ENCODE measurements around the gene C10orf95. TPM values are rescaled to one million over a fixed set of nuclear protein-coding genes. Genes with fewer than 3 reads are reported as not detected.
A peak's percentile ranks its signal among the peaks of the same experiment; 100 is the strongest.

The C10orf95 gene
- total RNA-seq, 6 donors from 2014 or later, result 5.9 to 27.5 (median 15.1) TPM

DNA sequence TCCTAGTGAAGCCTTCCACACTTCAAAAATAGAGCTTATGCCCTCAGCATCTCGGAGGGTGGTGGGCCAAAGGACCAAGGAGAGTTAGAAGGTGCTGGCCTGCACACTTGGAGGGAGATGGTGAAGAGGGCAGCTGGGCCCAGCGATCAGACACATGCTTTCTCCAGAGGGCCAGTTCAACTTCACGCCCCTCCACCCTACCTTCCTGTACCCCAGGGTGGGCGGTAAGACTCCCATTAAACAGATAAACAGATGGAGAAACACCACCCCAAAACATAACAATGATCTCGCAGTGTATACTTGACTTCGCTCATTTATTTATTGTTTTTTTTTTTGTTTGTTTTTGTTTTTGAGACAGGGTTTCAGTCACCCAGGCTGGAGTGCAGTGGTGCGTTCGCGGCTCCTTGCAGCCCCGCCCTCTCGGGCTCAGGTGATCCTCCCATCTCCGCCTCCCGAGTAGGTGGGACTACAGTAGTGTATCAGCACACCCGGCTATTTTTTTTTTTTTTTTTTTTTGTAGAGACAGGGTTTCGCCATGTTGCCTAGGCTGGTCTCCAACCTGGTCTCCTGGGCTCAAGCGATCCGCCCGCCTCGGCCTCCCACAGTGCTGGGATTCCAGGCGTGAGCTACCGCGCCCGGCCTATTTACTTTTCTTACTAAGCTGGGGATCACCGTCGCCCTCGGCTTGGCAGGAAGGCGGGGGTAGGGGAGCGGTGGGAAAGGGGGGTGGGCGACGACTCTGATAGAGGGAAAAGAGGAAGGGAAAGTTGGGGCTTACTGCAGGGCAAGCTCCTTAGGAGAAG is 1.8 kb downstream of the C10orf95 start:
- no peaks in the 10 kb centered on the region for H3K36me3 ChIP-seq
- peak overlapping the region; percentile 76 to 97 (median 94) for H3K4me3 ChIP-seq
- no peaks in the 10 kb centered on the region for H3K9me3 ChIP-seq
- peak overlapping the region; percentile 87 to 95 (median 90) for H3K27ac ChIP-seq
- TF ChIP-seq, protein P1, sequence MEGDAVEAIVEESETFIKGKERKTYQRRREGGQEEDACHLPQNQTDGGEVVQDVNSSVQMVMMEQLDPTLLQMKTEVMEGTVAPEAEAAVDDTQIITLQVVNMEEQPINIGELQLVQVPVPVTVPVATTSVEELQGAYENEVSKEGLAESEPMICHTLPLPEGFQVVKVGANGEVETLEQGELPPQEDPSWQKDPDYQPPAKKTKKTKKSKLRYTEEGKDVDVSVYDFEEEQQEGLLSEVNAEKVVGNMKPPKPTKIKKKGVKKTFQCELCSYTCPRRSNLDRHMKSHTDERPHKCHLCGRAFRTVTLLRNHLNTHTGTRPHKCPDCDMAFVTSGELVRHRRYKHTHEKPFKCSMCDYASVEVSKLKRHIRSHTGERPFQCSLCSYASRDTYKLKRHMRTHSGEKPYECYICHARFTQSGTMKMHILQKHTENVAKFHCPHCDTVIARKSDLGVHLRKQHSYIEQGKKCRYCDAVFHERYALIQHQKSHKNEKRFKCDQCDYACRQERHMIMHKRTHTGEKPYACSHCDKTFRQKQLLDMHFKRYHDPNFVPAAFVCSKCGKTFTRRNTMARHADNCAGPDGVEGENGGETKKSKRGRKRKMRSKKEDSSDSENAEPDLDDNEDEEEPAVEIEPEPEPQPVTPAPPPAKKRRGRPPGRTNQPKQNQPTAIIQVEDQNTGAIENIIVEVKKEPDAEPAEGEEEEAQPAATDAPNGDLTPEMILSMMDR (IDR thresholded peaks at IDR 0.05), result no peak
- TF ChIP-seq EP300 (IDR thresholded peaks at IDR 0.05), result no peak
- TF ChIP-seq POLR2AphosphoS5 (IDR thresholded peaks at IDR 0.05), result no peak
- no peak for TF ChIP-seq POLR2A (IDR thresholded peaks at IDR 0.05)
- ATAC-seq (ENCODE audit: low FRiP score in 2 of 2) (peak; percentile 64 to 86), DNase-seq (peak; percentile 86 to 92)
- peaks cover 18 to 50% (median 31%) of the 10 kb centered on the region in 4 donors for H3K4me1 ChIP-seq
- 8% methylated on average over 30 of the region's 30 CpGs for WGBS, 2 donors
- H3K27me3 ChIP-seq, result no peaks in the 10 kb centered on the region

DNA sequence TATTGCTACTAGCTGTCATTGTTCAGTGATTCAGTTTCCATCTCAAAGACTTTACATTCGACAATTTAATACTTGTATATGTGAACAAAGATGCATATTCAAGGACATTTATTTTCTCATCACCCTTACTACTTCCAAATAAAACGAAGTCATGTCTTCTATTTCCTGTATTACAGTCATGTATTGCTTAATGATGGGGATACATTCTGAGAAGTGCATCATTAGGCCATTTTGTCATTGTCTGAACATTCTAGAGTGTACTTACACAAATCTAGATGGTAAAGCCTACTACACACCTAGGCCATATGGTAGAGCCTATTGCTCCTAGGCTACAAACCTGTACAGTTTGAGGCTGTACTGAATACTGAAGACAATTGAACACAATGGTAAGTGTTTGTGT is 6.5 kb downstream of the C10orf95 start:
- WGBS, 2 donors, result 69 to 71% methylated on average over 2 of the region's 2 CpGs

DNA sequence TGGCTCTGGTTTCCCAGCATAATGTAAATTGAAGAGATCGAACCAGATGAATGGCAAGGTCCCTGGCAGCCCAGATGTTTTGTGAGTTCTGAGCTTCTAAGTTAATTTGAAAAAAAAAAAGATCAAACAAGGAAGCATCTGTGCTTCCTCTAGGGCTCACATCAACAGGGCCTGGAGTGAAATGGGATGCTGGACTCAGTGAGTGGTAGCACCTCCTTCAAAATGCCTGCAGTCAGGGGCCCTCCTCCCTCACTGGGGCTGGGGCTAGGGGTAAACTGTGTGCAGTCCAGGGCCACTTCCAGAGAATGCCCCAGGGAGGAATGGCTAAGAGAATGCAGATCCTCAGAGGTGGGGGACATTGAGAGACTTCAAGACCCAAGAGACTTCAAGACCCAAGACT is 13.0 kb downstream of the C10orf95 start:
- TF ChIP-seq EP300 (IDR thresholded peaks at IDR 0.05) (no peak), POLR2A (IDR thresholded peaks at IDR 0.05) (no peak), POLR2AphosphoS5 (IDR thresholded peaks at IDR 0.05) (no peak)
- TF ChIP-seq, protein P1 (IDR thresholded peaks at IDR 0.05), result no peak
- no peak for ATAC-seq (ENCODE audit: low FRiP score in 2 of 2)
- H3K36me3 ChIP-seq, result no peaks in the 10 kb centered on the region
- peaks cover 10 to 31% (median 29%) of the 10 kb centered on the region in 4 donors for H3K4me1 ChIP-seq
- WGBS, 2 donors, result 40 to 69% methylated on average over 1 of the region's 1 CpG
- peak overlapping the region in 1 of 4 donors; percentile 23 for H3K27ac ChIP-seq
- peak overlapping the region in 1 of 4 donors; percentile 11 for H3K4me3 ChIP-seq
- H3K9me3 ChIP-seq, result no peaks in the 10 kb centered on the region
- DNase-seq, result no peak
- no peaks in the 10 kb centered on the region for H3K27me3 ChIP-seq

More for the DNA sequence above, 6.5 kb downstream of the C10orf95 start:
- DNase-seq (no peak), ATAC-seq (ENCODE audit: low FRiP score in 2 of 2) (no peak)
- peaks cover 4 to 9% (median 5%) of the 10 kb centered on the region in 4 donors for H3K4me1 ChIP-seq
- no peaks in the 10 kb centered on the region for H3K36me3 ChIP-seq
- no peak overlapping the region for H3K4me3 ChIP-seq
- no peak overlapping the region for H3K27ac ChIP-seq
- TF ChIP-seq POLR2AphosphoS5 (IDR thresholded peaks at IDR 0.05) (no peak), EP300 (IDR thresholded peaks at IDR 0.05) (no peak)
- H3K9me3 ChIP-seq, result no peaks in the 10 kb centered on the region
- no peaks in the 10 kb centered on the region for H3K27me3 ChIP-seq

DNA sequence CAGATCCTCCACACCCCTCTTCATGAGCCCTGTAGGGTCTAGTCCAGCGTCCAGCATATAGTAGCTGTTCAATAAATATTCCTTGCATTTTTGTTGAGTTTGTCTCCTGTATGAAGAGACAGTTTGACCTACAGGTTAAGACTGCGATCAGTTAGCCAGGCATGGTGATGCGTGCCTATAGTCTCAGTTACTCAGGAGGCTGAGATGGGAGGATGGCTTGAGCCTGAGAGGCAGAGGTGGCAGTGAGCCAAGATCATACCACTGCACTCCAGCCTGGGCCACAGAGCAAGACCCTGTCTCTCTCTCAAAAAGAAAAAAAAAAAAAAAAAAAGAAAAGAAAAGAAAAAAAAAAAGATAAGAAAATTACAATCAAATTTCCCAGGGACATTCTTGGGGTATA is 13.8 kb downstream of the C10orf95 start:
- Histone ChIP-seq H3K9me3 (no peaks in the 10 kb centered on the region), H3K4me3 (peak overlapping the region in 1 of 4 donors; percentile 51), H3K27me3 (no peaks in the 10 kb centered on the region), H3K27ac (no peak overlapping the region), H3K36me3 (no peaks in the 10 kb centered on the region), H3K4me1 (peaks cover 13 to 38% (median 35%) of the 10 kb centered on the region in 4 donors)
- WGBS, 2 donors, result 94 to 100% methylated on average over 3 of the region's 3 CpGs
- DNase-seq (no peak), ATAC-seq (ENCODE audit: low FRiP score in 2 of 2) (no peak)
- TF ChIP-seq, protein P1 (IDR thresholded peaks at IDR 0.05), result no peak
- TF ChIP-seq POLR2AphosphoS5 (IDR thresholded peaks at IDR 0.05) (no peak), EP300 (IDR thresholded peaks at IDR 0.05) (no peak), POLR2A (IDR thresholded peaks at IDR 0.05) (no peak)

DNA sequence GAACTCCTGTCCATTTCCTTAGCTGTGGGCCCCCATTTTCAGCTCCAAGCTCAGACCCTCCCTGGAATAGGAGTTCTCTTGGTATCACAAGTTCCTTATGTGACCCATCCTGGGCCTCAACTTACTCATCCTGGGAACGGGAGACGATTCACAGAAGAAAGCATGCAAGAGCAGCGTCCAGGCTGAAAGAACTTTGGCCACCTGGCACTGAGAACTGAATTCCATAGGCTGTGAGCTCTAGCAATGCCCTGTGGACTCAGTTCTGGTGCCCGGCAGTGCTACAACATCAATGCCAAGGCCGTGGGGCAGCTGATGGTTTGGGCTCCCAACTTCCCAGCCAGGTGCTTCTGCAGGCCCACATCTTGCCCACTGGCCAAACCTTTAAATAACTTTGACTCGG is 15.0 kb downstream of the C10orf95 start:
- Histone ChIP-seq H3K27me3 (no peaks in the 10 kb centered on the region), H3K9me3 (no peaks in the 10 kb centered on the region), H3K4me1 (peaks cover 20 to 46% (median 43%) of the 10 kb centered on the region in 4 donors), H3K36me3 (no peaks in the 10 kb centered on the region), H3K4me3 (peak overlapping the region in 3 of 4 donors; percentile 31 to 51 (median 48)), H3K27ac (peak overlapping the region; percentile 17 to 91 (median 72))
- ATAC-seq (ENCODE audit: low FRiP score in 2 of 2) (no peak), DNase-seq (no peak)
- TF ChIP-seq POLR2AphosphoS5 (IDR thresholded peaks at IDR 0.05) (no peak), EP300 (IDR thresholded peaks at IDR 0.05) (no peak), POLR2A (IDR thresholded peaks at IDR 0.05) (no peak)
- TF ChIP-seq, protein P1 (IDR thresholded peaks at IDR 0.05), result no peak
- WGBS, 2 donors, result 68 to 78% methylated on average over 5 to 6 of the region's 6 CpGs
